Measurements from ENCODE around the gene SLC25A13.

SLC25A13 gene

DNA sequence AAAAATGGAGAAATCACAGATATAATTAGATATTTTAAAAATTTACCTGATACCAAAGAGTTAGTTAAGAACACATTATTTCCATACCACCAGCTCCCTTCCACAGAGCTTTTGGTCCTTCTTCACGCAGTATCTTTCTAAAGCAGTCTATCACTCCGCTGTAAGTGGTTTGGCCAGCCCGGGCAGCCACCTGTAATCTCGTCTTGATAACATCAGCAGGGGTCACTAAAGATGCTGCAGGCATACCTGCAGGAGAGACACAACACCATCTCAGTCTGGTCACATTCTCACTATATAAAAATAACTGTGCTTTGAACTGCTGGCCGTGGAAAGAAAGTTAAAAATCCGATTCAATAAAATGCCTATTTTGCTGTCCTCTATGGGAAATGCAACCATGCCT lies 200.1 kb downstream of the SLC25A13 start:
- no peak for DNase-seq (ENCODE audit: low read depth, low spot score)
- H3K4me3 ChIP-seq (ENCODE audit: low read depth, low read length) = no peak overlapping the region
- in situ Hi-C loops (cut with HindIII; ENCODE audit: low sequenced_read_pairs) = no loop called here
- TF ChIP-seq CTCF (IDR thresholded peaks at IDR 0.05; ENCODE audit: low read depth, low read length) = no peak

DNA sequence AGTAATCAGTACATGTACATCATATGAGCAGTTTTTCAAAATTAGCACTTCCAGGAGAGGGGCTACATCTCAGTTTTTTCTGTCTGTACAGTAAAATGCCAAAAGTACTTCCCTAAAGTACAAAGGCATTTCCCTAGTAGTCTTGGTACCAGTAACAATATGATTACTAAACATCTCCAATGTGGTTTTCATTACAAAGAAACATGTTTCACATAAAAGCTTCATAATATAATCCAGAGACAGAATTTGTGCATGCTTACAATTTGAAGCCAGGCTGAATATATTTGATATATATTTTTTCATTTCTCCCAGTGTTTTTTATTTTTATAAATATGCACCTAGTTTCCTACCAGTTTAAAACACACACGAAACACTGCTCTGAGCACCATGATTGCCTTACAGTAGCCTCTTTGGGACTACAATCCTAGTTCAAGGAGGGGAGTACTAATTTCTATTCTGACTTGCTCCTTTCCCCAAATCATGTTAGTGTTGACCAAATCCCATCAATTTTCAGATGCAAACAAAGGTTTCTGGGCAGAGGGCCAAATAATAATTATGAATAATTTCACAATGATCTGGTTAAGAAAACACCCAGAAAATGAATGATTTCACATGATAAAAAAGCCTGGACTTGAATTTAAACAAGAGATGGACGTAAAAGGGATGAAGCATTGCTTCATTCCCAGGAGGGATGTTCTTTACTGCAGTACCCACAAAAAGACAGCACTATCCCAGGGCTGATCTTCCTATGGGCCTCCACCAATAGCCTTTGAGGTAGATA lies 201.3 kb downstream of the SLC25A13 start:
- no peak for TF ChIP-seq CTCF (IDR thresholded peaks at IDR 0.05; ENCODE audit: low read depth, low read length)
- in situ Hi-C loops (cut with HindIII; ENCODE audit: low sequenced_read_pairs) = no loop called here
- H3K4me3 ChIP-seq (ENCODE audit: low read depth, low read length) = no peak overlapping the region
- no peak for DNase-seq (ENCODE audit: low read depth, low spot score)

GRCh38 chr7:96118449-96119001 lies 203.4 kb downstream of the SLC25A13 start:
- peak; percentile 53 for DNase-seq (ENCODE audit: low read depth, low spot score)
- TF ChIP-seq CTCF (IDR thresholded peaks at IDR 0.05; ENCODE audit: low read depth, low read length) = no peak
- in situ Hi-C loops (cut with HindIII; ENCODE audit: low sequenced_read_pairs) = no loop called here
- H3K4me3 ChIP-seq (ENCODE audit: low read depth, low read length) = no peak overlapping the region

DNA sequence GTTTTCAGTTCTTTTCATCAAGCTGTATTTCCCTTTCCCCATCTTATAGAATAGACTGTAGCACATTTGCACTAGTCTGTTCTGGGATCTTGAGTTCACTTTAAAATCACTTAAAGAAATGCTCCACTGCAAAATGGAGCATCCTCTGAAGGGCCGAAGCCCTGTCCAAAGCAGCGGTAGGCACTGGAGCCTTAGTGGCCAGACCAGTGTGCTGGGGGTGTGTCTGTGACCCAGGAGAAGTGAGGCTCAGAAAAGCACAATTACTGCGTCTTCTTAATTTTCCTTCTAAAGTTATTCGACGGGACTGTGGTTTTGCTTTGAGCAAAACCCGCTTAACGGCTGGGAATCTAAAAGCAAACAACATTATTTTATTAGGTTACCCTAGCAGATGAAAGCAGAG lies 205.7 kb downstream of the SLC25A13 start:
- DNase-seq (ENCODE audit: low read depth, low spot score) = no peak
- H3K4me3 ChIP-seq (ENCODE audit: low read depth, low read length) = no peak overlapping the region
- in situ Hi-C loops (cut with HindIII; ENCODE audit: low sequenced_read_pairs) = no loop called here
- TF ChIP-seq CTCF (IDR thresholded peaks at IDR 0.05; ENCODE audit: low read depth, low read length) = no peak

GRCh38 chr7:96114190-96114589 lies 207.7 kb downstream of the SLC25A13 start:
- no peak overlapping the region for H3K4me3 ChIP-seq (ENCODE audit: low read depth, low read length)
- in situ Hi-C loops (cut with HindIII; ENCODE audit: low sequenced_read_pairs) = no loop called here
- TF ChIP-seq CTCF (IDR thresholded peaks at IDR 0.05; ENCODE audit: low read depth, low read length) = no peak
- DNase-seq (ENCODE audit: low read depth, low spot score) = no peak

- no peak for TF ChIP-seq CTCF (IDR thresholded peaks at IDR 0.05; ENCODE audit: low read depth, low read length)
- no peak overlapping the region for H3K4me3 ChIP-seq (ENCODE audit: low read depth, low read length)
- no peak for DNase-seq (ENCODE audit: low read depth, low spot score)
- in situ Hi-C loops (cut with HindIII; ENCODE audit: low sequenced_read_pairs) = no loop called here
Measured at GRCh38 chr7:96111405-96111804, 210.5 kb downstream of the SLC25A13 start.
